Thoracic aorta (tissue), 2 donors: ENCODE results near the gene REPS2. TPM values are rescaled to one million over a fixed set of nuclear protein-coding genes. Genes with fewer than 3 reads are reported as not detected.

Experiments
- ATAC-seq: fragments of 150-250 bp; one replicate; pipeline ENCODE4 v1.8.0; 2017; ENCODE audit warnings: low read depth; ENCODE audit not compliant: insufficient number of reproducible peaks, low FRiP score
- DNase-seq: peaks from one replicate; pipeline ENCODE4 v3.0.0-alpha.2; 2020; ENCODE audit warnings: low spot score
- H3K27ac ChIP-seq, 2 donors: fragments of 200-600 bp; sonication (generic); 1 replicate in 1 of 2; 2 replicates in 1 of 2; pipeline ENCODE4 v1.5.1; 2016; ENCODE audit warnings: mild to moderate bottlenecking in 2 of 2, moderate library complexity in 2 of 2
- H3K27me3 ChIP-seq: fragments of 200-600 bp; sonication (generic); replicated peaks from 2 replicates; pipeline ENCODE4 v1.6.0; 2016; ENCODE audit warnings: mild to moderate bottlenecking; ENCODE audit not compliant: insufficient read depth
- H3K36me3 ChIP-seq: fragments of 200-600 bp; sonication (generic); one replicate; pipeline ENCODE4 v1.5.1; 2016
- H3K4me1 ChIP-seq, 2 donors: fragments of 200-600 bp; sonication (generic); 1 replicate in 1 of 2; 2 replicates in 1 of 2; pipeline versions ENCODE4 v1.5.1 to v1.6.0; 2016; ENCODE audit warnings: low read depth in 2 of 2, mild to moderate bottlenecking in 1 of 2; ENCODE audit not compliant: control insufficient read depth in 1 of 2
- H3K4me3 ChIP-seq: fragments of 200-600 bp; sonication (generic); 2 replicates; pipeline ENCODE4 v1.5.1; 2016; ENCODE audit warnings: mild to moderate bottlenecking
- H3K9me3 ChIP-seq: fragments of 200-600 bp; sonication (generic); 2 replicates; pipeline ENCODE4 v1.5.1; 2016
- CTCF ChIP-seq: fragments of 200-600 bp; sonication (generic); IDR thresholded peaks from one replicate; pipeline ENCODE4 v1.5.1; 2019; ENCODE audit warnings: antibody characterized with exemption
- total RNA-seq, 2 donors: library from RNA; depleted of rRNA; stranded (reverse); fragments of >200 nt; gene quantifications; one replicate each; pipeline versions ENCODE4 v1.1.0 to v1.2.3, GENCODE V29; 2016

The REPS2 gene
- total RNA-seq, 2 donors from 2014 or later: 4.9 to 22.9 TPM

DNA sequence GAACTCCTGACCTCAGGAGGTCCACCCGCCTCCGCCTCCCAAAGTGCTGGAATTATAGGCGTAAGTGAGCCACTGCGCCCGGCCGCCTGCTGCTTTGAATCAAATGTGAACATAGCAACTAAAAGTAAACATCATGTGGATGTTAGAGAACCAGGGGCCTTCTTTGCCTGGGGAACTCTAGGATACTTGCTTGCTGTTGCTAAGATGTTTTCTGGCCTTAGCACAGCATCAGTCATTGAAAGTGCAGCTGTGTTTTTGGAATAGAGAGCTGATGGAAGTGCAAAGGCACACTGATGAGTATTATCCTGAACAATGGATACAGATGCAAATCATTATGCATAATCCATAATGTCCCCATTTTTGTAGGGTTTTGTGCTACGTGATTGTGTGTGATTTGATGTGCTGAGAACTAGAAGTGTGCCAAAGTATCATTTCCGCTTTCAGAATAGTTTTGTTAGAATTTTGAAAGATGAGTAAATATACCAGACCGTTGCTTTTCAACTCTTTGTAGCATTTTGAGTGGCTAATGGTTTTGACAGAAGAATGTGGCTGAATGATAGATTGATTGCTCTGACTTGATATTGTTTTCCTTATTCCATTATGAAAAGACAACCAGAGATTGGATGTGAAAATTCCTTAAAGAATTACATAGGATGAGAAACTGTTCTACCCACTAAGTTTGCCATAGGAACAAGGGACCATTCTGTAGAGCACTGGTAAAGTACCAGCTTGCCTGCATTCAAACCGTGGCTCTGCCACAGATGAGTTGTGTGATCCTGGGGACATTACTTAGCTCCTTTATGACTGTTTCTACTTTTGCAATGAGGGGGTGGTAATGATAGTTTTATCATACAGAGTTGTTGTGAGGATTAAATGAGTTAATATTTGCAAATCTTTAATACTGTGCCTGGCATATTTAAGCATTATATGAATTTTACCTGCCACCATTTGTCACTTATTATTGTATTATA lies 74.7 kb downstream of the REPS2 start:
- DNase-seq (no peak), ATAC-seq (no peak)
- Histone ChIP-seq H3K36me3 (no peaks in the 10 kb centered on the region), H3K27ac (no peak overlapping the region), H3K9me3 (no peaks in the 10 kb centered on the region), H3K27me3 (no peaks in the 10 kb centered on the region), H3K4me1 (peaks cover 4 to 17% of the 10 kb centered on the region in 2 donors), H3K4me3 (no peak overlapping the region)
- no peak for TF ChIP-seq CTCF

DNA sequence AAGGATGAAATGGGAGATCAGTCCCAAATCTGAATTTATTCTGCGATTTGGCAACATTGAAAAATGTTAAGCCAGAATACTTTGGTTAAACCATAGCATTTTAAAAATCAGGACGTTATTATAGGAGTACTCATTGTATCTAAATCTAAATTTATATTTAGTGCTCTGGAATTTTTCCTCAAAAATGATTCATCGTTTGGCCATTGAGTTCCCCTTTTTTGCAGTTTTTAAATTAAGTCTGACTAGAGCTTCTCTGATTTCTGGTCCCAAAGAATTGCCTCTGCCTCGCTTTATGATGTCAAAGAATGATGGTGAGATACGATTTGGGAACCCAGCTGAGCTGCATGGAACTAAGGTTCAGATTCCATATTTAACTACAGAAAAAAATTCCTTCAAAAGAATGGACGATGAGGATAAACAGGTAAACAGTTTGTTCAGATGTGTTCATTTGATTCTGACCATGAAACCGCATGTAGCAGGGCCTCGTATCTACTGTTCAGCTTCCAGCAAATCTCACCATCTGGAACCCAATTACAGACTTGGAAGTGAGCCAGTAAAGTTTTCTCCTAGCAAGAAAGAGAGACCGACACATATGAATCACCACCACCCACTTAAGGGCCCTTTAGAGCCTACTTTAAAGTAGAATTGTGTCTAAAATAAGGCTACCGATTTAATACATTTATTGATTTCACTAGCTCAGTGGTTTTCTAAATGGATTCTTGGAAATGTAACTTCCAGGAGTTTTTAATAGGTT lies 75.6 kb downstream of the REPS2 start:
- Histone ChIP-seq H3K4me3 (no peak overlapping the region), H3K27me3 (no peaks in the 10 kb centered on the region), H3K27ac (no peak overlapping the region), H3K36me3 (no peaks in the 10 kb centered on the region), H3K4me1 (peaks cover 4 to 17% of the 10 kb centered on the region in 2 donors), H3K9me3 (no peaks in the 10 kb centered on the region)
- no peak for TF ChIP-seq CTCF
- DNase-seq (no peak), ATAC-seq (no peak)

- ATAC-seq (no peak), DNase-seq (no peak)
- no peaks in the 10 kb centered on the region for H3K27me3 ChIP-seq
- TF ChIP-seq CTCF: no peak
- no peak overlapping the region for H3K27ac ChIP-seq
- no peak overlapping the region for H3K4me3 ChIP-seq
- H3K9me3 ChIP-seq: no peaks in the 10 kb centered on the region
- H3K4me1 ChIP-seq: peaks cover 4 to 17% of the 10 kb centered on the region in 2 donors
- no peaks in the 10 kb centered on the region for H3K36me3 ChIP-seq
Observed at GRCh38 chrX:17023661-17024060, 77.2 kb downstream of the REPS2 start.

GRCh38 chrX:17024886-17025285 lies 78.4 kb downstream of the REPS2 start:
- Histone ChIP-seq H3K4me1 (peaks cover 4 to 20% of the 10 kb centered on the region in 2 donors), H3K27ac (no peak overlapping the region), H3K27me3 (no peaks in the 10 kb centered on the region), H3K36me3 (no peaks in the 10 kb centered on the region), H3K4me3 (no peak overlapping the region), H3K9me3 (no peaks in the 10 kb centered on the region)
- DNase-seq (no peak), ATAC-seq (no peak)
- no peak for TF ChIP-seq CTCF

GRCh38 chrX:17025621-17026302 lies 79.3 kb downstream of the REPS2 start:
- TF ChIP-seq CTCF: no peak
- Histone ChIP-seq H3K9me3 (no peaks in the 10 kb centered on the region), H3K4me3 (no peak overlapping the region), H3K36me3 (no peaks in the 10 kb centered on the region), H3K27me3 (no peaks in the 10 kb centered on the region), H3K4me1 (peaks cover 7 to 28% of the 10 kb centered on the region in 2 donors), H3K27ac (no peak overlapping the region)
- DNase-seq (no peak), ATAC-seq (no peak)
